NCI-H1417 (cell line): ENCODE measurements around the gene TMEM100.
A peak's percentile ranks its signal among the peaks of the same experiment; 100 is the strongest.

Source experiments
- DNase-seq, 3 experiments: peaks; one replicate each; lab custom pipeline; 2025; lab: John Stamatoyannopoulos, UW

TMEM100 gene

DNA sequence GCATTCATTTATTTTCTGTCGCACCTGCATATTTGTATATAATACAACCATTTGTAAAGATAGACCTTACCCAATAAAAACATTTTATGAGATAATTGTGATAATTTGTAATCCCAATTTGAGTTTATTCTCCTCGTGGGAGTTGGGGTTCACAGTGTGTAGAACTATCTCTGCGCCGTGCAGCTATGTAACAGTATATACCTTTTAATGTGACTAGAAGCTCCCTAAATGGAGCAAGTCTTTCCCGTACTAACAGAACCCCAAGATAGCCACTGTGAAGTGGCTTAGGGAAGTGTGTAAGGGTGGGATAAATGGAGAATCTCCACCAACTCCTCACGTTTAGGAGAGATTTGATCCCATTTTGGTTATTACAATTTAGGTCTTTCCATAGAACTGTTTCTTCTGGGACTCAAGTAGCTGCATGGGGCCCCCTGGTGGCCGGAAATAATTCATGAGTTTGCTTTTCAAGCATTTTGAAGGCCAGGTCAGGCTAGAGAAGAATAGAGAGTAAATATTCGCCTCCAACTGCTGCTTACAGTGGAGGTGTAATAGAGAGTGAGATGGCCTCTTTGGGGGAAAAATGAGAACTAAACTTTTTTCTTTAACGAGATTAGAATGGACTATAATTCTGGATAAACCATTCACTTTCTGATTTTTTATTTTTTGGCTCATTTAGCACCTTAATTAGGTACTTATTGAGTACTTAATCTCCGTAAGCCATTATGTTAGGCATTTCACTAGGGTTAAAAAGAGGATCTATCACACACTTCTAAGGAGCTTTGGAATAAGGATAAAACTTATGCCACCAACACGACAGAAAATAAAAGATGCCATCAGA, 4.5 kb downstream of the TMEM100 start:
- peak; percentile 19 to 85 (median 65) for DNase-seq

- DNase-seq: no peak
Observed at GRCh38 chr17:55717432-55717831, 5.2 kb downstream of the TMEM100 start.

DNA sequence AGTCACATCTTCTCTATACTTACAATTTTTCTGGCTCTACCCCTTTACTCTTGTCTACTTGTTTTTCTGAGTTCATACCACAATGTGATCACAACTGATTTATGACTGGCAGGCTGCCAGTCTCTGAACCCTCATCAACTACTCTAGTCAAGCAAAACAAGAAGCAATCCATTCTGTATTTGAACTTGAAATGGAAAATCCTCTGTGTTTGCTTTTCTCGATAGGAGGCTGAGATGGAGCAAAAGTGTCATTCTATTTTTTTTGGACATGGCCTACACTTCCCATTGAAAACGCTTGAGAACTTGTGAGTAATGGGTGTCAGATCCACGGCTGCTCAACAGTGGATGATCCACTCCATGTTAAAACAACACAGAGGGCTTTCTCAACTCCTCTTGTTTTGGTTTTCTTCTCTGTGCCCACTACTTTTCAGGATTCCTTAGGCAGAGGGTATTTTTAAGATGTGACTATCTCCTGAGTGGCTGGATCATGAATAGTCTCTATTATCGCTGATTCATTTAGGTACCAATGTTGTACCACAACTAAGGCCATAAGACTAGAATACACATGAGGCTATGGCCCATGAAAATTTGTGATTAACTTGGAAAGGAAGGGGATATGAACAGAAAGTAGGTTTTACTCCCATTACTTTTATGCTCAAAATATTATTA, 11.7 kb downstream of the TMEM100 start:
- DNase-seq: peak in 1 of 3 experiments; percentile 73

- DNase-seq: peak in 1 of 3 experiments; percentile 39
Observed at GRCh38 chr17:55710410-55710809, 12.3 kb downstream of the TMEM100 start.

GRCh38 chr17:55709984-55710383, 12.7 kb downstream of the TMEM100 start:
- DNase-seq: no peak

GRCh38 chr17:55709440-55709839, 13.2 kb downstream of the TMEM100 start:
- no peak for DNase-seq

GRCh38 chr17:55708175-55708974, 14.3 kb downstream of the TMEM100 start:
- DNase-seq: no peak

DNA sequence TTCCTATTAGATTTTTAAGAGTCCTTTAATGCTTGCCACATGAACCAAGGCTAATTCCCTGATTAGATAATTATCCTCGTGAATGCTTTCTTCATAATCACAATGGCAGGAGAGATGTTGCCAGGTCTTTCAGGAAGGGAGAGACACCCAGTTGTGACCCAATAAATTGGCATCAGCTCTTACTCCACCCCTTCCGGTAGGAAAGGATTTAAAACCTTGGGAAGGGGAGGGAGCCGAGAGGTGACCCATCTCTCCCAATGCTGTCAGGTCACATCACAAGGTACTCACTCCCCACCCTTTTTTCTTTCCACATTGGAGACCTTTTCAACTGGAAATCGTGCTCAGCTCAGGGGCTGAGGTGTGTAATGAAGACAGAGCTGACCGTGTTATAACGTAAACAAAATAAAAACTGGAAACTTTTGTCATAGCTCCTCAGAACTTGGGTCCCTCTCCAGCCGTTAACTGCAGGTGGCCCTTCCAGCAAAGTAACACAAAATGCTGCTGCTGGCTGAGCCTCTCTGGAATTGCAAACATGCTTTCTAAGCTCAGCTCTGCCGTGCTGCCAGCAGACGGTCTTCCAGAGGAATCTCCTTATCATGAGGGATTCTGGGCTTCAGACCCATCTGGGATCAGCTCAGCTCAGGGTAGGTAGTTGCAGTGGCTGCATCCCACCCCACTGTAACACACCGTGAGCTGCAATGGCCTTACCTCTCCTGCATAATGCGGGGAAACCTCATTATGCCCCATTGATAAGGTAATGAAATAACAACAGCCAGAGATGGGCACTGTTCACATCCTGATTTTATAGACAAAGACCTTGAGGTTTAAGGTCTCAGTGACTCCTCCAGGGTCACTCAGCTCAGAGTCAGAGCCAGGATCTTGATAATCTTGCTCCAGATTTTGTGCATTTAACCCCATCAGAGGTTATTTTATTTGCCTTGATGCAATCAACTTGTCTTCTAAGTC, 15.6 kb downstream of the TMEM100 start:
- no peak for DNase-seq

GRCh38 chr17:55705847-55706246, 16.8 kb downstream of the TMEM100 start:
- DNase-seq: no peak

DNA sequence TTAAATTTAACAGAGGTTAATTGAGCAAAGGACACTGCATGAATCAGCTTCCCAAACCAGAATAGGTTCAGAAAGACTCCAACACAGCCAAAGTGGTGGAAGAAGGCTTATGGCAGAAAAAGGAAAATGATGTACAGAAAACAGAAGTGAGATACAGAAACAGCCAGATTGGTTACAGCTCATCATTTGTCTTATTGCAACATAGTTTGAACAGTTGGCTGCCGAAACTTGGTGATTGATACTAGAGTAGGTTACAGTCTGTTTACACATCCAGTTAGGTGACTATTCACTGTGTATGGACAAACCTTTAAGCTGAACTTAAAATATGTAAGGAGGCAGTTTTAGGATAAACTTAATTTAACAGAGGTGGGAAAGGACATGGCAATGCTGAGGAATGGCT, 18.3 kb downstream of the TMEM100 start:
- no peak for DNase-seq

- DNase-seq: no peak
Observed at GRCh38 chr17:55702150-55702549, 20.5 kb downstream of the TMEM100 start.

GRCh38 chr17:55699181-55699860, 23.3 kb downstream of the TMEM100 start:
- DNase-seq: peak in 1 of 3 experiments; percentile 65

DNA sequence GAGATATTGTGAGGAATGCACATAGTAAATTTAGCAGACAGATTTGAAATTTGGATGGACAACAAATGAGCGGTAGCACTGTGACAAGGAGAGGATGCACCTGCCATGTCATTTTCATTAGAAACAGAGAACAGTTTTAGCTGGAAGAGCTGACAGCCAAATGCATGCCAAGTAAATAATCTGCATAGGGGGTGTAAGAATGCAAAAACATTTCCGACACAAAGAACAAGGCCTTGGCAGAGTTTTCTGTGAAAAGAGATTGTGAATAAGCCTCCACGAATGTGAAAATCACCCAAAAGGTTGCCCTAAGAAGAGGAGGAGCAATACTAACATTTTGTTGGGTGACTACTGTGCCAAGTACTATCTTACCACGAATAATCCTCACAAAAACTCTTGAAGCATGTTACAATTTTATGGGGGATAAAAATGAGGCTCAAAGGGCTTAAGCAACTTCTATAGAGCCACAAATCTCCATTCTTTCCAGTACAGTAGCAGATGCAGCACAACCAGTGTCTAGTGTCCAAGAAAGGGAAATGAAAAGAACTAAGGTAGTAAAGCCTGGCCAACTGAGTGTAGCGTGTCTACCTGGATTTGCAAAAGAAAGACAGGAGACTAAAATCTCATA, 28.3 kb downstream of the TMEM100 start:
- DNase-seq: no peak

GRCh38 chr17:55693254-55694216, 29.1 kb downstream of the TMEM100 start:
- DNase-seq: no peak

GRCh38 chr17:55692276-55692675, 30.4 kb downstream of the TMEM100 start:
- no peak for DNase-seq

DNA sequence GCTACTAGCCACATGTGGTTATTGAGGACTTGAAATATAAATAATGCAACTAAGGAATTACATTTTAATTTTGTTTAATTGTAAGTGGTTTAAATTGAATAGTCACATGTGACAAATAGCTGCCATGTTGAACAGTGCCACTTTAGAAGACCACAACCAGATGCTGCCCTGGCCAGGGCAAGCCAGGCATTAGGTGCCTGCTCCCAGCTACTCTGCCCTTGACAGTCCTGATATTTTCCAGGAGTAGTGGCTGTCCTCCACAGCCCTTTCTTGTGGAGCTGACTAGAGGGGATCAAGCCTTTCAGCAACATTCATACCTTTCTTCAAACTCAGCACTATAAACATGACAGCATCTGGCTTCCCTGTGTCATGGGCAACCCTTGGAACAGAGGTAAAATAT, 31.0 kb downstream of the TMEM100 start:
- no peak for DNase-seq

GRCh38 chr17:55690105-55690508, 32.6 kb downstream of the TMEM100 start:
- no peak for DNase-seq

DNA sequence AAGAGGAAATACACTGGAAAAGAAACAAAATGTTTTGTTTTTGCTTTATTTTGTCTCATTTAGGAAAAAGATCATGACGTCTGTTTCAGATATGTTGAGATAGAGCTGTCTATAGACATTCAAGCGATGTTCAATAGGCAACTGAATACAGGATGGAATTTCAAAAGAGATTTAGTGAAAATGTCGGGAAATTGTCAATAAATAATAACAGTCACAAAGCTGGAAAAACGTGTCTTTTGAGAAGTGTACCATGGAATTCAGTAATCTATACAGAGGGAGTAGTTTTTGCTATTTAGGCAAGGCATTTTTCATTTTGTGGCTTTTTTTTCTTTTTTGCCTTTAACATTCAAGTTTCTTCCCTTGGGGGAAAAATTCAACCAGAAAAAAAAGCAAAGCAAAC, 33.0 kb downstream of the TMEM100 start:
- no peak for DNase-seq

GRCh38 chr17:55688057-55688456, 34.6 kb downstream of the TMEM100 start:
- DNase-seq: no peak
